Liver (tissue), 9 donors: ENCODE results near the gene STKLD1. TPM values are rescaled to one million over a fixed set of nuclear protein-coding genes. Genes with fewer than 3 reads are reported as not detected.

Source experiments
- DNase-seq: peaks from one replicate; pipeline ENCODE4 v3.0.0-alpha.2; 2017; ENCODE audit warnings: low spot score
- H3K27ac ChIP-seq, 2 donors: one replicate each; pipeline ENCODE4 v1.7.0; 2013; ENCODE audit warnings: inconsistent platforms in 2 of 2, low read length in 2 of 2, control low read depth in 1 of 2, low read depth in 1 of 2, mild to moderate bottlenecking in 1 of 2
- H3K27me3 ChIP-seq, 4 donors: one replicate each; pipeline versions ENCODE4 v1.6.1 to v1.7.0; 2013; ENCODE audit warnings: low read length in 3 of 4, inconsistent platforms in 1 of 4, mild to moderate bottlenecking in 1 of 4, moderate library complexity in 1 of 4; ENCODE audit not compliant: control insufficient read depth in 4 of 4, insufficient read depth in 4 of 4
- H3K36me3 ChIP-seq, 4 donors: one replicate each; pipeline versions ENCODE4 v1.6.1 to v1.7.0; 2013; ENCODE audit warnings: low read length in 3 of 4, mild to moderate bottlenecking in 3 of 4, low read depth in 1 of 4, moderate library complexity in 1 of 4; ENCODE audit not compliant: control insufficient read depth in 4 of 4, insufficient read depth in 3 of 4
- H3K4me1 ChIP-seq, 4 donors: one replicate each; pipeline versions ENCODE4 v1.6.1 to v1.7.0; 2013; ENCODE audit warnings: low read length in 3 of 4, mild to moderate bottlenecking in 3 of 4, moderate library complexity in 1 of 4; ENCODE audit not compliant: control insufficient read depth in 4 of 4, insufficient read depth in 4 of 4
- H3K4me3 ChIP-seq, 3 donors: one replicate each; pipeline versions ENCODE4 v1.6.1 to v1.7.0; 2013; ENCODE audit warnings: low read length in 3 of 3, control low read depth in 1 of 3, low read depth in 1 of 3, mild to moderate bottlenecking in 1 of 3
- H3K9ac ChIP-seq, 2 donors: one replicate each; pipeline ENCODE4 v1.7.0; 2013; ENCODE audit warnings: low read length in 2 of 2, mild to moderate bottlenecking in 2 of 2, moderate library complexity in 2 of 2, control low read depth in 1 of 2, low read depth in 1 of 2
- H3K9me3 ChIP-seq, 4 donors: one replicate each; pipeline versions ENCODE4 v1.6.1 to v1.7.0; 2013; ENCODE audit warnings: low read length in 3 of 4; ENCODE audit not compliant: control insufficient read depth in 4 of 4
- EGR1 ChIP-seq, 2 donors: IDR thresholded peaks; 2 replicates each; pipeline ENCODE4 v1.6.1; 2016 to 2018; ENCODE audit warnings: antibody characterized with exemption in 2 of 2, low read depth in 2 of 2
- FOXA1 ChIP-seq: IDR thresholded peaks from 2 replicates; pipeline ENCODE4 v1.6.1; 2016; ENCODE audit warnings: antibody characterized with exemption
- FOXA2 ChIP-seq: IDR thresholded peaks from 2 replicates; pipeline ENCODE4 v1.6.1; 2016; ENCODE audit warnings: antibody characterized with exemption
- GABPA ChIP-seq, 2 donors: IDR thresholded peaks in 1 of 2; conservative IDR thresholded peaks in 1 of 2; 2 replicates each; pipeline ENCODE4 v1.6.1; 2016; ENCODE audit warnings: antibody characterized with exemption in 2 of 2, mild to moderate bottlenecking in 1 of 2, moderate library complexity in 1 of 2
- HNF4A ChIP-seq, 2 donors: conservative IDR thresholded peaks; 2 replicates each; pipeline ENCODE4 v1.6.1; 2016; ENCODE audit warnings: antibody characterized with exemption in 2 of 2, mild to moderate bottlenecking in 2 of 2
- HNF4G ChIP-seq: IDR thresholded peaks from 2 replicates; pipeline ENCODE4 v1.6.1; 2016; ENCODE audit warnings: antibody characterized with exemption
- JUND ChIP-seq, 2 donors: IDR thresholded peaks; 2 replicates each; pipeline ENCODE4 v1.6.1; 2016; ENCODE audit warnings: antibody characterized with exemption in 2 of 2
- NR2F2 ChIP-seq: IDR thresholded peaks from 2 replicates; pipeline ENCODE4 v1.6.1; 2016; ENCODE audit warnings: antibody characterized with exemption
- RAD21 ChIP-seq, 2 donors: IDR thresholded peaks; 2 replicates each; pipeline ENCODE4 v1.6.1; 2016; ENCODE audit warnings: antibody characterized with exemption in 2 of 2, mild to moderate bottlenecking in 2 of 2
- RXRA ChIP-seq, 2 donors: IDR thresholded peaks; 2 replicates each; pipeline ENCODE4 v1.6.1; 2017 to 2018; ENCODE audit warnings: antibody characterized with exemption in 2 of 2, mild to moderate bottlenecking in 1 of 2
- SP1 ChIP-seq: IDR thresholded peaks from 2 replicates; pipeline ENCODE4 v1.6.1; 2018; ENCODE audit warnings: antibody characterized with exemption, mild to moderate bottlenecking
- TAF1 ChIP-seq: conservative IDR thresholded peaks from 2 replicates; pipeline ENCODE4 v1.6.1; 2016; ENCODE audit warnings: antibody characterized with exemption, mild to moderate bottlenecking
- YY1 ChIP-seq: IDR thresholded peaks from 2 replicates; pipeline ENCODE4 v1.6.1; 2016; ENCODE audit warnings: antibody characterized with exemption, mild to moderate bottlenecking
- WGBS: extraction: QIAGEN DNeasy Blood & Tissue Kit; methylation state at CpG from one replicate; pipeline ENCODE4 v1.1.7; 2013; 5-methylcytosine and 5-hydroxymethylcytosine counted together
- polyA plus RNA-seq, 2 donors: library from polyadenylated mRNA; stranded (reverse) in 1 of 2; unstranded in 1 of 2; fragments of 200-250 nt in 1 of 2; fragments of >200 nt in 1 of 2; fragmentation: Nextera tagmentation in 1 of 2; extraction: Ambion mirVana in 1 of 2; gene quantifications; one replicate each; pipeline versions ENCODE4 v1.2.1 to v1.2.3, GENCODE V29; 2013 to 2015
- total RNA-seq, 2 donors: library from RNA; depleted of rRNA; stranded (reverse); fragments of >200 nt; gene quantifications; one replicate each; pipeline ENCODE4 v1.2.3, GENCODE V29; 2014
- TF ChIP-seq, protein P1 (sequence below): fragments of 150-350 bp; IDR thresholded peaks from 2 replicates; pipeline ENCODE4 v1.5.1; 2017; ENCODE audit warnings: improper control_type of control experiment, low read depth, low read length; ENCODE audit not compliant: missing input control
- TF ChIP-seq, protein P2 (sequence below): IDR thresholded peaks from 2 replicates; pipeline ENCODE4 v1.6.1; 2016; ENCODE audit warnings: antibody characterized with exemption, mild to moderate bottlenecking
- TF ChIP-seq, protein P3 (sequence below): IDR thresholded peaks from 2 replicates; pipeline ENCODE4 v1.6.1; 2016; ENCODE audit warnings: antibody characterized with exemption
- TF ChIP-seq, protein P4 (sequence below): IDR thresholded peaks from 2 replicates; pipeline ENCODE4 v1.6.1; 2016; ENCODE audit warnings: antibody characterized with exemption
- TF ChIP-seq, protein P5 (sequence below): IDR thresholded peaks from 2 replicates; pipeline ENCODE4 v1.6.1; 2016; ENCODE audit warnings: antibody characterized with exemption
- donor health status: healthy.
- donor health status: healthy.
- donor health status: healthy.
- donor health status: healthy.
- donor health status: healthy.

Gene STKLD1
- total and polyA plus RNA-seq, 4 donors, result 0.25 to 0.85 (median 0.33) TPM

DNA sequence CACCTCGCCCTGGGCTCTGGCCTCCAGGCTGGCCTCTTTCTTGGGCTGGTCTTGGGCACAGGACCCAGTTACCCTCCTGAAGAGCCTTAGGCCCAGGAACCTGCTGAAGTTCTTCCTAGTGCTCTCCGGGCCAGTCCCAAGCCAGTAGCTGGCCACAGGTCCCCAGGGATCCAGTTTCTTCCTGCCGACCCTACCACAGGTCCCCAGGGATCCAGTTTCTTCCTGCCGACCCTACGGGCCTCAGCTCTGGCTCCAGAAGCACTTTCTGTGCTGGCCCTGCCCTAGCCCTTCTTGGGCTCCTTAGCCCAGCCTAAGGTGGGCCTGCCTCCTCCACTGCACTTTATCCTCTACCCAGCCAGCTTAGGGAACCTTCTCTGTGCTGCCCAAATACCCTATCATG, 65.4 kb downstream of the STKLD1 start:
- Histone ChIP-seq H3K36me3 (no peaks in the 10 kb centered on the region), H3K4me1 (no peaks in the 10 kb centered on the region), H3K27ac (no peak overlapping the region), H3K27me3 (no peaks in the 10 kb centered on the region), H3K4me3 (no peak overlapping the region), H3K9me3 (no peaks in the 10 kb centered on the region), H3K9ac (no peak overlapping the region)
- 82% methylated on average over 5 of the region's 5 CpGs for WGBS
- no peak for DNase-seq
- TF ChIP-seq SP1 (no peak), EGR1 (IDR thresholded peaks at IDR 0.05; ENCODE audit: low read depth in 2 of 2) (no peak), FOXA1 (no peak), RAD21 (IDR thresholded peaks at IDR 0.05) (no peak), HNF4A (conservative IDR thresholded peaks at IDR 0.05) (no peak), RXRA (IDR thresholded peaks at IDR 0.05) (no peak), GABPA (IDR thresholded peaks at IDR 0.05 in 1 of 2, conservative IDR thresholded peaks at IDR 0.05 in 1 of 2) (no peak), JUND (IDR thresholded peaks at IDR 0.05) (no peak), TAF1 (no peak), NR2F2 (no peak), HNF4G (no peak), YY1 (no peak), FOXA2 (no peak)
- TF ChIP-seq, protein P1, sequence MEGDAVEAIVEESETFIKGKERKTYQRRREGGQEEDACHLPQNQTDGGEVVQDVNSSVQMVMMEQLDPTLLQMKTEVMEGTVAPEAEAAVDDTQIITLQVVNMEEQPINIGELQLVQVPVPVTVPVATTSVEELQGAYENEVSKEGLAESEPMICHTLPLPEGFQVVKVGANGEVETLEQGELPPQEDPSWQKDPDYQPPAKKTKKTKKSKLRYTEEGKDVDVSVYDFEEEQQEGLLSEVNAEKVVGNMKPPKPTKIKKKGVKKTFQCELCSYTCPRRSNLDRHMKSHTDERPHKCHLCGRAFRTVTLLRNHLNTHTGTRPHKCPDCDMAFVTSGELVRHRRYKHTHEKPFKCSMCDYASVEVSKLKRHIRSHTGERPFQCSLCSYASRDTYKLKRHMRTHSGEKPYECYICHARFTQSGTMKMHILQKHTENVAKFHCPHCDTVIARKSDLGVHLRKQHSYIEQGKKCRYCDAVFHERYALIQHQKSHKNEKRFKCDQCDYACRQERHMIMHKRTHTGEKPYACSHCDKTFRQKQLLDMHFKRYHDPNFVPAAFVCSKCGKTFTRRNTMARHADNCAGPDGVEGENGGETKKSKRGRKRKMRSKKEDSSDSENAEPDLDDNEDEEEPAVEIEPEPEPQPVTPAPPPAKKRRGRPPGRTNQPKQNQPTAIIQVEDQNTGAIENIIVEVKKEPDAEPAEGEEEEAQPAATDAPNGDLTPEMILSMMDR, result no peak
- TF ChIP-seq, protein P2, sequence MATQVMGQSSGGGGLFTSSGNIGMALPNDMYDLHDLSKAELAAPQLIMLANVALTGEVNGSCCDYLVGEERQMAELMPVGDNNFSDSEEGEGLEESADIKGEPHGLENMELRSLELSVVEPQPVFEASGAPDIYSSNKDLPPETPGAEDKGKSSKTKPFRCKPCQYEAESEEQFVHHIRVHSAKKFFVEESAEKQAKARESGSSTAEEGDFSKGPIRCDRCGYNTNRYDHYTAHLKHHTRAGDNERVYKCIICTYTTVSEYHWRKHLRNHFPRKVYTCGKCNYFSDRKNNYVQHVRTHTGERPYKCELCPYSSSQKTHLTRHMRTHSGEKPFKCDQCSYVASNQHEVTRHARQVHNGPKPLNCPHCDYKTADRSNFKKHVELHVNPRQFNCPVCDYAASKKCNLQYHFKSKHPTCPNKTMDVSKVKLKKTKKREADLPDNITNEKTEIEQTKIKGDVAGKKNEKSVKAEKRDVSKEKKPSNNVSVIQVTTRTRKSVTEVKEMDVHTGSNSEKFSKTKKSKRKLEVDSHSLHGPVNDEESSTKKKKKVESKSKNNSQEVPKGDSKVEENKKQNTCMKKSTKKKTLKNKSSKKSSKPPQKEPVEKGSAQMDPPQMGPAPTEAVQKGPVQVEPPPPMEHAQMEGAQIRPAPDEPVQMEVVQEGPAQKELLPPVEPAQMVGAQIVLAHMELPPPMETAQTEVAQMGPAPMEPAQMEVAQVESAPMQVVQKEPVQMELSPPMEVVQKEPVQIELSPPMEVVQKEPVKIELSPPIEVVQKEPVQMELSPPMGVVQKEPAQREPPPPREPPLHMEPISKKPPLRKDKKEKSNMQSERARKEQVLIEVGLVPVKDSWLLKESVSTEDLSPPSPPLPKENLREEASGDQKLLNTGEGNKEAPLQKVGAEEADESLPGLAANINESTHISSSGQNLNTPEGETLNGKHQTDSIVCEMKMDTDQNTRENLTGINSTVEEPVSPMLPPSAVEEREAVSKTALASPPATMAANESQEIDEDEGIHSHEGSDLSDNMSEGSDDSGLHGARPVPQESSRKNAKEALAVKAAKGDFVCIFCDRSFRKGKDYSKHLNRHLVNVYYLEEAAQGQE, result no peak
- TF ChIP-seq, protein P3, sequence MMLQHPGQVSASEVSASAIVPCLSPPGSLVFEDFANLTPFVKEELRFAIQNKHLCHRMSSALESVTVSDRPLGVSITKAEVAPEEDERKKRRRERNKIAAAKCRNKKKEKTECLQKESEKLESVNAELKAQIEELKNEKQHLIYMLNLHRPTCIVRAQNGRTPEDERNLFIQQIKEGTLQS, result no peak
- TF ChIP-seq, protein P4, sequence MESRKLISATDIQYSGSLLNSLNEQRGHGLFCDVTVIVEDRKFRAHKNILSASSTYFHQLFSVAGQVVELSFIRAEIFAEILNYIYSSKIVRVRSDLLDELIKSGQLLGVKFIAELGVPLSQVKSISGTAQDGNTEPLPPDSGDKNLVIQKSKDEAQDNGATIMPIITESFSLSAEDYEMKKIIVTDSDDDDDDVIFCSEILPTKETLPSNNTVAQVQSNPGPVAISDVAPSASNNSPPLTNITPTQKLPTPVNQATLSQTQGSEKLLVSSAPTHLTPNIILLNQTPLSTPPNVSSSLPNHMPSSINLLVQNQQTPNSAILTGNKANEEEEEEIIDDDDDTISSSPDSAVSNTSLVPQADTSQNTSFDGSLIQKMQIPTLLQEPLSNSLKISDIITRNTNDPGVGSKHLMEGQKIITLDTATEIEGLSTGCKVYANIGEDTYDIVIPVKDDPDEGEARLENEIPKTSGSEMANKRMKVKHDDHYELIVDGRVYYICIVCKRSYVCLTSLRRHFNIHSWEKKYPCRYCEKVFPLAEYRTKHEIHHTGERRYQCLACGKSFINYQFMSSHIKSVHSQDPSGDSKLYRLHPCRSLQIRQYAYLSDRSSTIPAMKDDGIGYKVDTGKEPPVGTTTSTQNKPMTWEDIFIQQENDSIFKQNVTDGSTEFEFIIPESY, result no peak

DNA sequence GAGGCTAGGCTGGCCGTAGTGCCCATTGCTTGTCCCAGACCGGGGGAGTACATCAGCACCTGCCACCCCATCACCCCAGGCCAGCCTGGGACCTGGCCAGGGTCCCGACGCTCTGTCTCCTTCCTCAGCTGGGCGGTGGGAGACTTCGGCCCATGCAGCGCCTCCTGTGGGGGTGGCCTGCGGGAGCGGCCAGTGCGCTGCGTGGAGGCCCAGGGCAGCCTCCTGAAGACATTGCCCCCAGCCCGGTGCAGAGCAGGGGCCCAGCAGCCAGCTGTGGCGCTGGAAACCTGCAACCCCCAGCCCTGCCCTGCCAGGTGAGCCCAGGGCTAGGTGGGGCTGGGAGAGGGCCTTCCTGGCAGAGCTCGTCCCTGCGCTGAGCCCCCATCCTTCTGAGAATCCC, 67.1 kb downstream of the STKLD1 start:
- DNase-seq, result no peak
- no peak overlapping the region for H3K4me3 ChIP-seq
- H3K27me3 ChIP-seq, result no peaks in the 10 kb centered on the region
- no peaks in the 10 kb centered on the region for H3K36me3 ChIP-seq
- no peak overlapping the region for H3K27ac ChIP-seq
- H3K9me3 ChIP-seq, result no peaks in the 10 kb centered on the region
- H3K4me1 ChIP-seq, result peaks cover 0 to 4% (median 2%) of the 10 kb centered on the region in 4 donors
- no peak overlapping the region for H3K9ac ChIP-seq
- 93% methylated on average over 15 of the region's 15 CpGs for WGBS
- TF ChIP-seq FOXA2, result no peak
- TF ChIP-seq RXRA (IDR thresholded peaks at IDR 0.05), result no peak
- no peak for TF ChIP-seq JUND (IDR thresholded peaks at IDR 0.05)
- TF ChIP-seq FOXA1, result no peak
- TF ChIP-seq, protein P5, sequence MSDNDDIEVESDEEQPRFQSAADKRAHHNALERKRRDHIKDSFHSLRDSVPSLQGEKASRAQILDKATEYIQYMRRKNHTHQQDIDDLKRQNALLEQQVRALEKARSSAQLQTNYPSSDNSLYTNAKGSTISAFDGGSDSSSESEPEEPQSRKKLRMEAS, result no peak
- TF ChIP-seq, protein P1, result no peak
- no peak for TF ChIP-seq HNF4G
- TF ChIP-seq HNF4A (conservative IDR thresholded peaks at IDR 0.05), result no peak
- no peak for TF ChIP-seq YY1
- no peak for TF ChIP-seq RAD21 (IDR thresholded peaks at IDR 0.05)
- TF ChIP-seq, protein P3, result no peak
- TF ChIP-seq EGR1 (IDR thresholded peaks at IDR 0.05; ENCODE audit: low read depth in 2 of 2), result no peak
- TF ChIP-seq NR2F2, result no peak
